Stimulated activated CD8-positive, alpha-beta memory T cell treated with anti-CD3 and anti-CD28 coated beads, Interleukin-4, amount 100 ng/mL, for 4 hours (primary cell): ENCODE results near the gene TCEA3.

Experiments
- DNase-seq, 2 donors: peaks; one replicate each; pipeline ENCODE4 v3.0.0-alpha.2; 2020; ENCODE audit warnings: low read depth in 2 of 2, low spot score in 1 of 2

Gene TCEA3

GRCh38 chr1:23422241-23422877 lies 2.2 kb downstream of the TCEA3 start:
- no peak for DNase-seq

GRCh38 chr1:23421753-23422240 lies 2.8 kb downstream of the TCEA3 start:
- DNase-seq: no peak

- DNase-seq: no peak
These were observed 3.2 kb downstream of the TCEA3 start for GRCh38 chr1:23421343-23421742.

GRCh38 chr1:23420778-23421177 lies 3.8 kb downstream of the TCEA3 start:
- no peak for DNase-seq

- DNase-seq: no peak
These were observed 5.4 kb downstream of the TCEA3 start for GRCh38 chr1:23419180-23419579.

- DNase-seq: no peak
These were observed 7.0 kb downstream of the TCEA3 start for GRCh38 chr1:23417570-23417969.

GRCh38 chr1:23416964-23417363 lies 7.6 kb downstream of the TCEA3 start:
- no peak for DNase-seq

GRCh38 chr1:23408797-23409290 lies 15.7 kb downstream of the TCEA3 start:
- no peak for DNase-seq

GRCh38 chr1:23407016-23407630 lies 17.4 kb downstream of the TCEA3 start:
- no peak for DNase-seq

- no peak for DNase-seq
These were observed 18.6 kb downstream of the TCEA3 start for GRCh38 chr1:23405946-23406345.

- DNase-seq: peak; percentile 56 to 70
These were observed 20.6 kb downstream of the TCEA3 start for GRCh38 chr1:23403735-23404486.

- DNase-seq: no peak
These were observed 21.2 kb downstream of the TCEA3 start for GRCh38 chr1:23403355-23403734.

GRCh38 chr1:23403038-23403336 lies 21.6 kb downstream of the TCEA3 start:
- DNase-seq: no peak

- DNase-seq: no peak
These were observed 22.1 kb downstream of the TCEA3 start for GRCh38 chr1:23402286-23403037.

GRCh38 chr1:23401313-23401712 lies 23.2 kb downstream of the TCEA3 start:
- no peak for DNase-seq

GRCh38 chr1:23400324-23401114 lies 24.0 kb downstream of the TCEA3 start:
- DNase-seq: no peak

GRCh38 chr1:23399229-23399628 lies 25.3 kb downstream of the TCEA3 start:
- DNase-seq: no peak

- DNase-seq: no peak
These were observed 26.6 kb downstream of the TCEA3 start for GRCh38 chr1:23397908-23398307.

- DNase-seq: no peak
These were observed 28.2 kb downstream of the TCEA3 start for GRCh38 chr1:23396380-23396779.

- no peak for DNase-seq
These were observed 28.7 kb downstream of the TCEA3 start for GRCh38 chr1:23395849-23396248.
